Central memory CD4-positive, alpha-beta T cell (primary cell): ENCODE measurements around the gene PAM.

Experiments
- DNase-seq: peaks from one replicate; pipeline ENCODE4 v3.0.0; 2022

The PAM gene

DNA sequence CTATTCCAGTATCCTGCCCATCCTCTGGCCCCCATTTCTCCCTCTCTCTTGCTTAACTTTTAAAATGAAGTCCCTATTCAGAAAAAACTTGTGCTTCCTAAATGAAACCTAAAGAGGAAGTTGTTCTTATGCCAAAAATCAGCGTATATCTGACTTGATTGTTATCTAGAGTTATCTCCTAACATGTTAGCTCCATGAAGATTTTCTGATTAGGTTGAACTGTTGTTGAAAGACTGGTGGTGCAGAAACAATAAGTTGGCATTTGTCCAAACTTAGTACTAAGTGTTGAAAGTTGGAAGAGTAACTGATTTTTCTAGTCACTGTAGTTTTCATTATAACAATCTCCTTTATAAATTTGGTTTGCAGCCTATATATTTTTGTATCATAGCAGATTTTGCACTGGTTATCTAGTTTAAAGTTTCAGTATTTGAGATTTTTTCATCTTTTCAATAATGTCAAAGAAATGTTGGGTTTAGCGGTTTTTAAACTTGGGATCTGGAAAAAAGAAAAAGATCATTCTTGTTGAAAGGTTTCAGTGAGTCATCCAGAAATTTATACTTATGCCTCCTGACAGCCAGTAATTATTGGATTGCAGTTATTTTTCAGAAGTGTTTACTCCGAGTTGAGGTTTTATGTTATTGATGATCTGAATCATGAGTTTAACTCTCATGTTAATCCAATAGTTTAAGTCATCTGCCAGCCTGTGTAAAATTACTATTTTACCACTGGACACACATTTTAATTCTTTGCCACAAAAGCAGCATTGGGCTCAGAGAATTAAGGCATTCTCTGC is 60.6 kb downstream of the PAM start:
- DNase-seq: no peak

DNA sequence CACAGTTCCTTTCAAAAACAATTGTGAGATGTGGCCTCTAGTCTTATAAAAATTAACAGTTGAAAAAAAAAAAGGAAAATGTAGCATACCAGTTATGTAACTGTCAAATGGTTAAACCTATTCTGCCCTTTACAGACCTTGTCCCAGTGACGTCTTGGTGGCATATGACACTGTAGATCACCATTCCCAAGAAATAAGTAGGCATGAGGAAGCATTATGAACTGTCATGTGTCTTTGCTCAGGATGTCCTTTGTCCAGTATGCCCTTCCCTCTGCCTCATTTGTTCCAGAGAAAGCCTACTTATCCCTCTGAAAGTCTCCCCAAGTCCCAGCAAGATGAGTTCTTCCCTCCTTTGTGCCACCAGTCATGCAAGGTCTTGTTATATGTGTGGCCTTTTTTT is 63.2 kb downstream of the PAM start:
- no peak for DNase-seq

- DNase-seq: no peak
Observed at GRCh38 chr5:102818934-102819333, 63.8 kb downstream of the PAM start.

DNA sequence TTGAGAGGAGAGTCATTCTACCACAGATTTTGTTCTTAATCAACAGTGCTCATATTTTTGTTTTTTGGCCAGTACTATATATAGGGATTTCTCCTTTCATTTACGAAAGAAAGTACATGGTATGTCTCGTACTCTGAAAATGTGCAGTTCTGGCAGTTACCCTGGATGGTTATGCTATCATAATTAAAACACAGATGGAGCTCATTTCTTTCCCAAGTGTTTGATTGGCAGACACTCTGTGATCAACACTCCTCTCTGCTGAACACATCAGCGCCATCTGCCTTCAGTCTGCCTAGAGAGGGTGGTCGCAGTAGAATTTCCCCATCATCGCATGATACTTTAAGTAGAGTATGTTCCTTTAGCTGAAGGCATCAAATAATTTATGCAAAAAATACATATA is 64.5 kb downstream of the PAM start:
- DNase-seq: no peak

DNA sequence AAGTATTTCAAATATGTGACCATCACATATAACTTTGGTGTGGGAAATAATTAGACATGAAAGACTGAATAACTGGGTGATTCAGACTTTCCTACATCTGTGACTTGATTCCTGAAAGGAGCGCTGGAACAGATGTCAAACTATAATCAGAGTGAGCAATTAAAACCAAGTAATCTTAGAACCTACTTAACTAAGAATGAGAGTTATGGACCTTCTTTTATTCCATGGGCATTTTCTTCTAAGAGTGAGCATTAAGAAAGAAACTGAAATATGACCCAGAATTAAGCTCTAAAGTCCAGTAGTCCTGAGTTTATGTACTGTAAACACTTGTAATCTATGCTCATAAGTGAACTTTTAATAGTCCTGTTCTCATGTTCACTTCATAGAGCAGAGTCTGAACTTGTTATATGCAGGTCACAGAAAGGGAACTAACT is 68.4 kb downstream of the PAM start:
- DNase-seq: no peak

DNA sequence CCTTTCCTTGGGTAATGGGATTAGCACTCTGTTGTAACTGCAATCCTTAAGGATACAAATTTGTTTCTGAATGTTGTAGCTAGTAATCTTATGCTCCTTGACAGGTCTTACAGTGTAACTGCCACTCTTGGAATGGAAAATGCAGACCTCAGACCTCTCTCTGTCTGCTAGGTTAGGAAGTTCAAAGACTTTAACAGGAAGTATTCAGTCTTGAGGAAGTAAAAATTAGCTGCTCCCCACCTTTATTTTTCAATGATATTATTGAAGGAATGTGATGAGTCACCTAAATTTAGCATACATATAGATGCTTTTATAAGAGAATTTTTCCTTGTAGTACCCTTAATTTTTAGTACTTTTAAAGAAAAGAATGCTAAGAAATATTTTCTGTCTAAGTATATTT is 71.5 kb downstream of the PAM start:
- no peak for DNase-seq

DNA sequence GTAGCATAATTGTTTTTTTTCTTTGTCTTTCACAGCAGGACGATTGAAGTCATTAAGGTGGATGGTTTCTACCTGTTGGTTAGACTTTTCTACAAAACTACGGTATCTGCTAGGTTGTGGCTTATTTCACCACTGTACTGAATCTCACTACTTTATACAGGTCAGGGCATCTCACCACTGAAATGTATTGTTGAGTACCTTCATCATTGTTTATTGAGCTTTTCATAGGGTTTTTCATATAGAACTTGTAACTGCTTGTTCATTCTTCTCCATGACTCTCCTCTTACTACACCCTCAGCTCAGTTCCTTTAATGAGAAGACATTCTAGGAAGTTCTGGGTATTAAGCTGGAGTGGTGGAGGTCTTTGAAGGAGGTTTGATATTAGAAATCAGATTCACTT is 75.1 kb downstream of the PAM start:
- DNase-seq: no peak

DNA sequence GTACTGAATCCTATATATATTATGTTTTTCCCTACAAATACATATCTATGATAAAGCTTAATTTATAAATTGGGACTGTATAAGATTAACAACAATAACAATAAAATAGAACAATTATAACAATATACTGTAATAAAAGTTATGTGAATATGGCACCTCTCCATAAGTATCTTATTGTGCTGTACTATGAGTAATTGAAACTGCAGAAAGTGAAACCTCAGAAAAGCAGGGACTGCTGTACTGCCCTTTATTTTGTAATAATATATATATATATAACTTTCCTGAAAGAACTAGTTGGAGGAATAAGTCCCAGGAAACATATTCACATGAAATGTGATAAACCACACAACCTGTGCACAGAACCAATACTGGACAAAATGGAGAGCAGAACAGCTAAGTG is 77.3 kb downstream of the PAM start:
- DNase-seq: no peak

- DNase-seq: no peak
Observed at GRCh38 chr5:102833146-102833545, 78.0 kb downstream of the PAM start.

- no peak for DNase-seq
Observed at GRCh38 chr5:102834438-102834964, 79.4 kb downstream of the PAM start.

- no peak for DNase-seq
Observed at GRCh38 chr5:102835717-102836116, 80.6 kb downstream of the PAM start.

GRCh38 chr5:102841021-102841420 is 85.9 kb downstream of the PAM start:
- no peak for DNase-seq

GRCh38 chr5:102843997-102844396 is 88.9 kb downstream of the PAM start:
- no peak for DNase-seq

- no peak for DNase-seq
Observed at GRCh38 chr5:102845041-102845440, 89.9 kb downstream of the PAM start.

GRCh38 chr5:102850503-102850902 is 95.4 kb downstream of the PAM start:
- no peak for DNase-seq

- no peak for DNase-seq
Observed at GRCh38 chr5:102853680-102854079, 98.6 kb downstream of the PAM start.

- DNase-seq: no peak
Observed at GRCh38 chr5:102855681-102856388, 100.7 kb downstream of the PAM start.

- DNase-seq: no peak
Observed at GRCh38 chr5:102856389-102856777, 101.3 kb downstream of the PAM start.

- DNase-seq: no peak
Observed at GRCh38 chr5:102857076-102857818, 102.1 kb downstream of the PAM start.

DNA sequence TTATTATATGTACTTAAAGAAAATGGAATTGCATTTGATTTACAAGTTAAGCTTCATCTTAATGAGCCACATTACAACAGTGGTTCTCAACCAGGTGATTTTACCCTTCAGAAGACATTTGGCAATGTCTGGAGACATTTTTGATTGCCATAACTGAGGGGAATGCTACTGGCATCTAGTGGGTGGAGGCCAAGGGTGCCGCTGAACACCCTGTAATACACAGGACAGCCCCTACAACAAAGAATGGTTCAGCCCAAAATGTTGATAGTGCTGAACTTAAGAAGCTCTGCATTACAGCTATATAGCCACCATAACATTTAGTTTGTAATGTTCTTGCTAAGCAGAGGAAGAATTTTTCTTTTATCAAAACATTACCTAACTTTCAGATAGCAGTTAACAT is 103.1 kb downstream of the PAM start:
- DNase-seq: no peak

DNA sequence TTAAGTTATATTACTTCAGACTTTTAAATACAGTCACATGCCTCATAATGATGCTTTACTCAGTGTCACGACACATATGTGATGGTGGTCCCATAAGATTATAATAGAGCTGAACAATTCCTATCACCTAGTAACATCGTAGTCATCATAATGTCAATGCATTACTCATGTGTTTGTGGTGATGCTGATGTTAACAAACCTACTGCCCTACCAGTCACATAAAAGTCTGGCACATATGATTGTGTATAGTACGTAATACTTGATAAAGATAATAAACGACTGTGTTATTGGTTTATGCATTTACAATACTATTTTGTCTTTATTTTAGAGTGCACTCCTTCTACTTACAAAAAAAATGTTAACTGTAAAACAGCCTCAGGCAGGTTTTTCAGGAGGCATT is 103.7 kb downstream of the PAM start:
- no peak for DNase-seq

- DNase-seq: no peak
Observed at GRCh38 chr5:102860035-102860434, 104.9 kb downstream of the PAM start.

DNA sequence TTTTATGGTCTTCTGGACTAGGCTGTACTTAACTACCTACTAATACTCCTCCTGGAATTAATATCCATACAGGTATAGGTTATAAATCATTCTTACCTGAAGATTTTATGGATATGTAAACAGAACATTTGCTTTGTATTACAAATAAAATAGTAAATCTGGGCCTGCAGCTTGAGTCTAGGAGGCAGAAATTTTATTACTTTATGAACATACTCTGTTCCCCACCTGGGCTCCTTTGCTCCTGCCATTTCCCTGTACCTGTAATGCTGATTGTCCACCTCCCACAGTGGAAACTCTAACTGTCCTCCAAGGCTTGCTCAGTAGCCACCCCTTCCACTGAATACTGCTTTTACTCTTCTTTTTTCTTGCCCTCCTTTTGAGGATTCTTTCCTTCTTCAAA is 108.0 kb downstream of the PAM start:
- DNase-seq: no peak
